Ectodermal cell (in vitro differentiated cells): Measurements from ENCODE around the gene RAC2.
A peak's percentile ranks its signal among the peaks of the same experiment; 100 is the strongest.
"Not testable (repeated sequence)": the region's sequence is repeated elsewhere in the genome, so short reads cannot be mapped to it uniquely, and the experiment has no call there.

ENCODE experiments used
- H3K27ac ChIP-seq: 2 replicates; pipeline ENCODE4 v1.7.0; 2013; ENCODE audit warnings: mild to moderate bottlenecking, low read depth, low read length; ENCODE audit not compliant: insufficient read depth, poor library complexity, severe bottlenecking
- H3K27me3 ChIP-seq: 2 replicates; pipeline ENCODE4 v1.7.0; 2013; ENCODE audit warnings: mild to moderate bottlenecking, low read length; ENCODE audit not compliant: insufficient read depth, control insufficient read depth, poor library complexity, severe bottlenecking
- H3K36me3 ChIP-seq: one replicate; pipeline ENCODE4 v1.7.0; 2013; ENCODE audit warnings: low read length; ENCODE audit not compliant: control insufficient read depth, insufficient read depth
- H3K4me1 ChIP-seq: one replicate; pipeline ENCODE4 v1.7.0; 2013; ENCODE audit warnings: low read length; ENCODE audit not compliant: control insufficient read depth, insufficient read depth
- H3K4me3 ChIP-seq: 2 replicates; pipeline ENCODE4 v1.7.0; 2013; ENCODE audit warnings: low read depth, low read length, control low read depth; ENCODE audit not compliant: insufficient read depth
- H3K9me3 ChIP-seq: 2 replicates; pipeline ENCODE4 v1.7.0; 2013; ENCODE audit warnings: mild to moderate bottlenecking, low read length, moderate library complexity; ENCODE audit not compliant: control insufficient read depth
- WGBS, 2 experiments: methylation state at CpG; one replicate each; pipeline ENCODE4 v1.1.7; 2013; ENCODE audit warnings: missing lambda C conversion rate in 2 of 2; 5-methylcytosine and 5-hydroxymethylcytosine counted together

Gene RAC2

GRCh38 chr22:37203354-37204044 is 40.6 kb downstream of the RAC2 start:
- H3K9me3 ChIP-seq, result no peaks in the 10 kb centered on the region
- H3K4me3 ChIP-seq, result no peak overlapping the region
- H3K27me3 ChIP-seq, result no peaks in the 10 kb centered on the region
- no peaks in the 10 kb centered on the region for H3K4me1 ChIP-seq
- no peaks in the 10 kb centered on the region for H3K36me3 ChIP-seq
- 86 to 90% methylated on average over 16 of the region's 16 CpGs for WGBS, 2 experiments
- no peak overlapping the region for H3K27ac ChIP-seq

GRCh38 chr22:37202716-37203115 is 41.4 kb downstream of the RAC2 start:
- Histone ChIP-seq H3K27ac (no peak overlapping the region), H3K36me3 (no peaks in the 10 kb centered on the region), H3K9me3 (no peaks in the 10 kb centered on the region), H3K4me1 (peaks cover 6% of the 10 kb centered on the region), H3K4me3 (no peak overlapping the region), H3K27me3 (no peaks in the 10 kb centered on the region)
- 92% methylated on average over 10 of the region's 10 CpGs for WGBS, 2 experiments

GRCh38 chr22:37202001-37202555 is 42.0 kb downstream of the RAC2 start:
- Histone ChIP-seq H3K36me3 (no peaks in the 10 kb centered on the region), H3K27ac (no peak overlapping the region), H3K4me3 (no peak overlapping the region), H3K27me3 (no peaks in the 10 kb centered on the region), H3K9me3 (no peaks in the 10 kb centered on the region), H3K4me1 (peaks cover 7% of the 10 kb centered on the region)
- WGBS, 2 experiments, result 90 to 94% methylated on average over 5 of the region's 5 CpGs

- not testable (repeated sequence) for H3K36me3 ChIP-seq, H3K9me3 ChIP-seq, H3K4me3 ChIP-seq, H3K27me3 ChIP-seq, H3K27ac ChIP-seq, H3K4me1 ChIP-seq
- 91 to 93% methylated on average over 6 of the region's 6 CpGs for WGBS, 2 experiments
Measured at GRCh38 chr22:37201443-37201820, 42.6 kb downstream of the RAC2 start.

GRCh38 chr22:37199760-37200108 is 44.3 kb downstream of the RAC2 start:
- Histone ChIP-seq H3K36me3 (no peaks in the 10 kb centered on the region), H3K27ac (no peak overlapping the region), H3K4me1 (peaks cover 7% of the 10 kb centered on the region), H3K4me3 (no peak overlapping the region), H3K27me3 (no peaks in the 10 kb centered on the region), H3K9me3 (no peaks in the 10 kb centered on the region)
- 49 to 56% methylated on average over 12 of the region's 12 CpGs for WGBS, 2 experiments

- Histone ChIP-seq H3K4me1 (peaks cover 7% of the 10 kb centered on the region), H3K9me3 (no peaks in the 10 kb centered on the region), H3K27ac (peak overlapping the region; percentile 72), H3K4me3 (peak overlapping the region; percentile 71), H3K27me3 (no peaks in the 10 kb centered on the region), H3K36me3 (no peaks in the 10 kb centered on the region)
- WGBS, 2 experiments, result 2% methylated on average over 58 of the region's 58 CpGs
Measured at GRCh38 chr22:37199103-37199759, 44.8 kb downstream of the RAC2 start.

- no peaks in the 10 kb centered on the region for H3K9me3 ChIP-seq
- no peaks in the 10 kb centered on the region for H3K27me3 ChIP-seq
- H3K27ac ChIP-seq, result peak overlapping the region; percentile 72
- peaks cover 7% of the 10 kb centered on the region for H3K4me1 ChIP-seq
- no peaks in the 10 kb centered on the region for H3K36me3 ChIP-seq
- H3K4me3 ChIP-seq, result peak overlapping the region; percentile 71
- WGBS, 2 experiments, result 9 to 10% methylated on average over 51 of the region's 51 CpGs
Measured at GRCh38 chr22:37198258-37199102, 45.6 kb downstream of the RAC2 start.

- Histone ChIP-seq H3K27ac (no peak overlapping the region), H3K36me3 (no peaks in the 10 kb centered on the region), H3K9me3 (no peaks in the 10 kb centered on the region), H3K4me1 (peaks cover 7% of the 10 kb centered on the region), H3K27me3 (no peaks in the 10 kb centered on the region), H3K4me3 (peak overlapping the region; percentile 71)
- 82 to 83% methylated on average over 12 of the region's 12 CpGs for WGBS, 2 experiments
Measured at GRCh38 chr22:37197451-37198257, 46.4 kb downstream of the RAC2 start.

GRCh38 chr22:37196539-37197450 is 47.3 kb downstream of the RAC2 start:
- no peak overlapping the region for H3K27ac ChIP-seq
- H3K4me3 ChIP-seq, result no peak overlapping the region
- 59 to 64% methylated on average over 14 of the region's 14 CpGs for WGBS, 2 experiments
- H3K4me1 ChIP-seq, result peaks cover 7% of the 10 kb centered on the region
- no peaks in the 10 kb centered on the region for H3K36me3 ChIP-seq
- H3K9me3 ChIP-seq, result no peaks in the 10 kb centered on the region
- no peaks in the 10 kb centered on the region for H3K27me3 ChIP-seq
